ENCODE data around the gene ITGAX.

- TF ChIP-seq CTCF (IDR thresholded peaks at IDR 0.05), result no peak
- no peak for TF ChIP-seq ZFX (IDR thresholded peaks at IDR 0.05; ENCODE audit: borderline replicate concordance)
Measured at GRCh38 chr16:31429796-31430195, 74.8 kb downstream of the ITGAX start.
